Keratinocyte (primary cell): Measurements from ENCODE around the gene GNA14.

Source experiments
- CTCF ChIP-seq, 3 experiments: IDR thresholded peaks in 1 of 3; conservative IDR thresholded peaks in 1 of 3; optimal IDR thresholded peaks in 1 of 3; 2 replicates in 2 of 3; 3 replicates in 1 of 3; pipeline versions ENCODE3 to v1.5.1; 2011; ENCODE audit warnings: low read length in 3 of 3, mild to moderate bottlenecking in 3 of 3, moderate library complexity in 2 of 3, control low read depth in 1 of 3, inconsistent platforms in 1 of 3; ENCODE audit not compliant: insufficient read depth in 2 of 3; ENCODE audit errors: extremely low read depth in 1 of 3
- EZH2 ChIP-seq: IDR thresholded peaks from one replicate; pipeline ENCODE4 v1.6.1; 2012; ENCODE audit warnings: inconsistent platforms, mild to moderate bottlenecking, low read length, moderate library complexity

DNA sequence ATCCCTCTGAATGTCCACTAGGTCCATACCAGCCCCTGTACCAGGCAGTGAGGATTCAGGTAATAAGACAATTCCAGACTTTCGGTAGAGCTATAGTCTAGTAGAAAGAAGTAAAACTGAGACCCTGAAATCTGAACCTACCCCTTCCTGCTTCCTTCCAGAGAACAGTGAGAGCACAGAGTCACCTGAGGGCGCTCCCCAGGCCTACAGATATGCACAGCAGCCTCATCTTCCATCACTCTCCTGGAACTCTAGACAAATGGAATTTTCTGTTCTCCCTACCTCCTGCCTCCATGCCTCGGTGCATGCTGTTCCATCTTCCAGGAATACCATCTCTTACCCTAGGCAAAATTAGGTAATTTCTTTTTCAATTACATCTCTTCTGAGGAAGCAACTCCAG is 3.1 kb upstream of the GNA14 start:
- TF ChIP-seq CTCF (optimal IDR thresholded peaks at IDR 0.05 in 1 of 3, IDR thresholded peaks at IDR 0.05 in 1 of 3, conservative IDR thresholded peaks at IDR 0.05 in 1 of 3; ENCODE audit: extremely low read depth in 1 of 3, insufficient read depth in 2 of 3, low read length in 3 of 3) (no peak), EZH2 (no peak)
